Suprapubic skin (tissue), 4 donors: ENCODE data around the gene NNT.

ENCODE experiments used
- EP300 ChIP-seq: sonication (generic); formaldehyde crosslinking; IDR thresholded peaks from one replicate; pipeline ENCODE4 v1.6.1; 2017; ENCODE audit warnings: antibody characterized with exemption
- POLR2AphosphoS5 ChIP-seq, 3 donors: sonication (generic); formaldehyde crosslinking; IDR thresholded peaks; one replicate each; pipeline ENCODE4 v1.6.1; 2017; ENCODE audit warnings: antibody characterized with exemption in 3 of 3
- TF ChIP-seq, protein P1 (sequence below), 2 donors: fragments of 200-600 bp in 1 of 2; fragments of 450-650 bp in 1 of 2; sonication (generic) in 1 of 2; IDR thresholded peaks; one replicate each; pipeline ENCODE4 v1.5.1; 2016 to 2019; ENCODE audit warnings: antibody characterized with exemption in 2 of 2, mild to moderate bottlenecking in 1 of 2, moderate library complexity in 1 of 2

DNA sequence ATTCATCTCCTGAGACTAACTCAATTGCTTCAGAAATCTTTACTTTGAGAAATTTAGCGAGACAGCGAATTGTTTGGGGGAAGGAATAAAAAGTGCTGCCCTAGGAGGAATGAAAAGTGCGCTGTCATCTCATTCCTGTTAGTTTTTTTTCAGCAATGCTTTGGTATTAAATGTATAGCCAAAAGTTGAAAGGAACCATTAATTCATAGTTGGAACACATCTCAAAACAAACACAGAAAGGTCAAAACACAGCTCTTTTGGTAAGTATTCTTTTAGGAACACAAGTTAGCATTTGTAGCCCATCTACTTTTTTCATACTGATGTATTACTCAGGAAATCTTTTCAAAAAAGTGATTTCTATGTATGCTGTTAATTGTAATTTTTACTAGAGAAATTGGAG is 109.1 kb downstream of the NNT start:
- TF ChIP-seq, protein P1, sequence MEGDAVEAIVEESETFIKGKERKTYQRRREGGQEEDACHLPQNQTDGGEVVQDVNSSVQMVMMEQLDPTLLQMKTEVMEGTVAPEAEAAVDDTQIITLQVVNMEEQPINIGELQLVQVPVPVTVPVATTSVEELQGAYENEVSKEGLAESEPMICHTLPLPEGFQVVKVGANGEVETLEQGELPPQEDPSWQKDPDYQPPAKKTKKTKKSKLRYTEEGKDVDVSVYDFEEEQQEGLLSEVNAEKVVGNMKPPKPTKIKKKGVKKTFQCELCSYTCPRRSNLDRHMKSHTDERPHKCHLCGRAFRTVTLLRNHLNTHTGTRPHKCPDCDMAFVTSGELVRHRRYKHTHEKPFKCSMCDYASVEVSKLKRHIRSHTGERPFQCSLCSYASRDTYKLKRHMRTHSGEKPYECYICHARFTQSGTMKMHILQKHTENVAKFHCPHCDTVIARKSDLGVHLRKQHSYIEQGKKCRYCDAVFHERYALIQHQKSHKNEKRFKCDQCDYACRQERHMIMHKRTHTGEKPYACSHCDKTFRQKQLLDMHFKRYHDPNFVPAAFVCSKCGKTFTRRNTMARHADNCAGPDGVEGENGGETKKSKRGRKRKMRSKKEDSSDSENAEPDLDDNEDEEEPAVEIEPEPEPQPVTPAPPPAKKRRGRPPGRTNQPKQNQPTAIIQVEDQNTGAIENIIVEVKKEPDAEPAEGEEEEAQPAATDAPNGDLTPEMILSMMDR (IDR thresholded peaks at IDR 0.05): no peak
- TF ChIP-seq POLR2AphosphoS5 (IDR thresholded peaks at IDR 0.05) (no peak), EP300 (no peak)
